ENCODE results near the gene FZD7.

DNA sequence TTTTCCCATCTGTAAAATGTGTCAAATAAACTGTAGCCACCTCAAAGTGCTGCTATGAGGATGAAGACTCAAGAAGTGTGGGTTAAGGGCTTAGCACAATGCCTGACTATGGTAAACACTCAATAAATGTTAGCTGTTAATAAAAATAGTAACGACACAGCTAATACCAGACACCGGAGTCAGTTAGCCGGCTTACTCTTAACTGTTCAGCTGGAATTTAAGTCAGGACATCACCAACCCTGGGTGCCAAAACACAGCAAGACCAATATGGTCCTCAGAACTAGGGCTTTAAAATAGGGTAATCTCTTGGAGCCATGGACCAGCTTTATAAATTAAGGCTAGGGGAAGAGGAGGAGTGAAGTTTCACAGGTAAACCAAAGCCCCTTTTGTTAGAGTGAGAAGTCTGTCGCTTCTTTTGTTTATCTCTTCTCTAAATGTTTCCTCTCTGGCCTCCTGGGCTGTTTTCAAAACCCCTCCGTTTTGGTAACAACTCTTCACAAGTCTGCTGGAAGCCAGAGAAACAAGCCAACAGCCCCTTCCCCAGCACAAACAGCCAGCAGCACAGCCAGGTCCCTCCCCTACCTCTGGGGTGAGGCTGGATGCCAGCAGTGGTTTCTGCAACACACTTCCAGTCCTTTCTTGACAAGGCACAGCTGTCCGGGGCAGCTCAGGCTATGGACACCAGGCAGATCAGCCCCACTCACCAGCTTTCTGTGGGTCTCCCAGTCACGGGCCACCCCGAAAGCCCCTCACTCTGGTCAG lies 13.8 kb upstream of the FZD7 start:
- TF ChIP-seq SREBF2 (CRISPR knock-in tag; IDR thresholded peaks at IDR 0.05): no peak
- TF ChIP-seq, protein P1, sequence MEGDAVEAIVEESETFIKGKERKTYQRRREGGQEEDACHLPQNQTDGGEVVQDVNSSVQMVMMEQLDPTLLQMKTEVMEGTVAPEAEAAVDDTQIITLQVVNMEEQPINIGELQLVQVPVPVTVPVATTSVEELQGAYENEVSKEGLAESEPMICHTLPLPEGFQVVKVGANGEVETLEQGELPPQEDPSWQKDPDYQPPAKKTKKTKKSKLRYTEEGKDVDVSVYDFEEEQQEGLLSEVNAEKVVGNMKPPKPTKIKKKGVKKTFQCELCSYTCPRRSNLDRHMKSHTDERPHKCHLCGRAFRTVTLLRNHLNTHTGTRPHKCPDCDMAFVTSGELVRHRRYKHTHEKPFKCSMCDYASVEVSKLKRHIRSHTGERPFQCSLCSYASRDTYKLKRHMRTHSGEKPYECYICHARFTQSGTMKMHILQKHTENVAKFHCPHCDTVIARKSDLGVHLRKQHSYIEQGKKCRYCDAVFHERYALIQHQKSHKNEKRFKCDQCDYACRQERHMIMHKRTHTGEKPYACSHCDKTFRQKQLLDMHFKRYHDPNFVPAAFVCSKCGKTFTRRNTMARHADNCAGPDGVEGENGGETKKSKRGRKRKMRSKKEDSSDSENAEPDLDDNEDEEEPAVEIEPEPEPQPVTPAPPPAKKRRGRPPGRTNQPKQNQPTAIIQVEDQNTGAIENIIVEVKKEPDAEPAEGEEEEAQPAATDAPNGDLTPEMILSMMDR (IDR thresholded peaks at IDR 0.05 in 2 of 3, conservative IDR thresholded peaks at IDR 0.05 in 1 of 3; ENCODE audit: insufficient read depth in 2 of 3, low read depth in 1 of 3, low read length in 3 of 3): no peak
- no peak for TF ChIP-seq ZNF316 (IDR thresholded peaks at IDR 0.05)
- TF ChIP-seq, protein P2, sequence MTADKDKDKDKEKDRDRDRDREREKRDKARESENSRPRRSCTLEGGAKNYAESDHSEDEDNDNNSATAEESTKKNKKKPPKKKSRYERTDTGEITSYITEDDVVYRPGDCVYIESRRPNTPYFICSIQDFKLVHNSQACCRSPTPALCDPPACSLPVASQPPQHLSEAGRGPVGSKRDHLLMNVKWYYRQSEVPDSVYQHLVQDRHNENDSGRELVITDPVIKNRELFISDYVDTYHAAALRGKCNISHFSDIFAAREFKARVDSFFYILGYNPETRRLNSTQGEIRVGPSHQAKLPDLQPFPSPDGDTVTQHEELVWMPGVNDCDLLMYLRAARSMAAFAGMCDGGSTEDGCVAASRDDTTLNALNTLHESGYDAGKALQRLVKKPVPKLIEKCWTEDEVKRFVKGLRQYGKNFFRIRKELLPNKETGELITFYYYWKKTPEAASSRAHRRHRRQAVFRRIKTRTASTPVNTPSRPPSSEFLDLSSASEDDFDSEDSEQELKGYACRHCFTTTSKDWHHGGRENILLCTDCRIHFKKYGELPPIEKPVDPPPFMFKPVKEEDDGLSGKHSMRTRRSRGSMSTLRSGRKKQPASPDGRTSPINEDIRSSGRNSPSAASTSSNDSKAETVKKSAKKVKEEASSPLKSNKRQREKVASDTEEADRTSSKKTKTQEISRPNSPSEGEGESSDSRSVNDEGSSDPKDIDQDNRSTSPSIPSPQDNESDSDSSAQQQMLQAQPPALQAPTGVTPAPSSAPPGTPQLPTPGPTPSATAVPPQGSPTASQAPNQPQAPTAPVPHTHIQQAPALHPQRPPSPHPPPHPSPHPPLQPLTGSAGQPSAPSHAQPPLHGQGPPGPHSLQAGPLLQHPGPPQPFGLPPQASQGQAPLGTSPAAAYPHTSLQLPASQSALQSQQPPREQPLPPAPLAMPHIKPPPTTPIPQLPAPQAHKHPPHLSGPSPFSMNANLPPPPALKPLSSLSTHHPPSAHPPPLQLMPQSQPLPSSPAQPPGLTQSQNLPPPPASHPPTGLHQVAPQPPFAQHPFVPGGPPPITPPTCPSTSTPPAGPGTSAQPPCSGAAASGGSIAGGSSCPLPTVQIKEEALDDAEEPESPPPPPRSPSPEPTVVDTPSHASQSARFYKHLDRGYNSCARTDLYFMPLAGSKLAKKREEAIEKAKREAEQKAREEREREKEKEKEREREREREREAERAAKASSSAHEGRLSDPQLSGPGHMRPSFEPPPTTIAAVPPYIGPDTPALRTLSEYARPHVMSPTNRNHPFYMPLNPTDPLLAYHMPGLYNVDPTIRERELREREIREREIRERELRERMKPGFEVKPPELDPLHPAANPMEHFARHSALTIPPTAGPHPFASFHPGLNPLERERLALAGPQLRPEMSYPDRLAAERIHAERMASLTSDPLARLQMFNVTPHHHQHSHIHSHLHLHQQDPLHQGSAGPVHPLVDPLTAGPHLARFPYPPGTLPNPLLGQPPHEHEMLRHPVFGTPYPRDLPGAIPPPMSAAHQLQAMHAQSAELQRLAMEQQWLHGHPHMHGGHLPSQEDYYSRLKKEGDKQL (CRISPR knock-in tag; IDR thresholded peaks at IDR 0.05; ENCODE audit: borderline replicate concordance): no peak
- no peak for TF ChIP-seq ZNF274 (IDR thresholded peaks at IDR 0.05; ENCODE audit: borderline replicate concordance, low read depth, low read length)
- TF ChIP-seq, protein P3, sequence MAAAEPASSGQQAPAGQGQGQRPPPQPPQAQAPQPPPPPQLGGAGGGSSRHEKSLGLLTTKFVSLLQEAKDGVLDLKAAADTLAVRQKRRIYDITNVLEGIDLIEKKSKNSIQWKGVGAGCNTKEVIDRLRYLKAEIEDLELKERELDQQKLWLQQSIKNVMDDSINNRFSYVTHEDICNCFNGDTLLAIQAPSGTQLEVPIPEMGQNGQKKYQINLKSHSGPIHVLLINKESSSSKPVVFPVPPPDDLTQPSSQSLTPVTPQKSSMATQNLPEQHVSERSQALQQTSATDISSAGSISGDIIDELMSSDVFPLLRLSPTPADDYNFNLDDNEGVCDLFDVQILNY (CRISPR knock-in tag; IDR thresholded peaks at IDR 0.05): no peak
- TF ChIP-seq RAD21 (CRISPR knock-in tag; conservative IDR thresholded peaks at IDR 0.05 in 1 of 2, IDR thresholded peaks at IDR 0.05 in 1 of 2): no peak
- no peak for TF ChIP-seq ZNF551 (CRISPR knock-in tag; IDR thresholded peaks at IDR 0.05)
- no peak for TF ChIP-seq ZBED1 (IDR thresholded peaks at IDR 0.05)
- TF ChIP-seq KLF1 (tag; IDR thresholded peaks at IDR 0.05): no peak
- TF ChIP-seq POLR2A (conservative IDR thresholded peaks at IDR 0.05): no peak

Data from K562 (cell line).